Measurements from ENCODE around the gene DGLUCY.
"Not testable (repeated sequence)": the region's sequence is repeated elsewhere in the genome, so short reads cannot be mapped to it uniquely, and the experiment has no call there.

The DGLUCY gene, protein sequence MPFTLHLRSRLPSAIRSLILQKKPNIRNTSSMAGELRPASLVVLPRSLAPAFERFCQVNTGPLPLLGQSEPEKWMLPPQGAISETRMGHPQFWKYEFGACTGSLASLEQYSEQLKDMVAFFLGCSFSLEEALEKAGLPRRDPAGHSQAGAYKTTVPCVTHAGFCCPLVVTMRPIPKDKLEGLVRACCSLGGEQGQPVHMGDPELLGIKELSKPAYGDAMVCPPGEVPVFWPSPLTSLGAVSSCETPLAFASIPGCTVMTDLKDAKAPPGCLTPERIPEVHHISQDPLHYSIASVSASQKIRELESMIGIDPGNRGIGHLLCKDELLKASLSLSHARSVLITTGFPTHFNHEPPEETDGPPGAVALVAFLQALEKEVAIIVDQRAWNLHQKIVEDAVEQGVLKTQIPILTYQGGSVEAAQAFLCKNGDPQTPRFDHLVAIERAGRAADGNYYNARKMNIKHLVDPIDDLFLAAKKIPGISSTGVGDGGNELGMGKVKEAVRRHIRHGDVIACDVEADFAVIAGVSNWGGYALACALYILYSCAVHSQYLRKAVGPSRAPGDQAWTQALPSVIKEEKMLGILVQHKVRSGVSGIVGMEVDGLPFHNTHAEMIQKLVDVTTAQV

DNA sequence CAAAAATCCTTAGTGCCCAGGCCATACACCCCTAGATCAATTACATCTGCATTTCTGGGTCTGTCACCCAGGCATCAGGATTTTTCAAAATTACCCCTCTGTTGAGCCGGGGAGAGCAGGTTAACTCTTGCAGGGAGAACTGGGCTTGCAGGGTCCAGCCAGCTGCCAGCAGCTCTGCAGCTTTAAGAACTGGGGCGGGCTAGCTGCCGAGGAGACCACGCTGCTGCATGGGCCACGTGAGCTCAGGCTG, at the start of gene DGLUCY:
TSS of gene DGLUCY (plus strand) at position 245 of the 250 bp plus-strand sequence. CDS start 46,222 bp downstream, outside the sequence.
- DNase-seq (ENCODE audit: low read depth): no peak

DNA sequence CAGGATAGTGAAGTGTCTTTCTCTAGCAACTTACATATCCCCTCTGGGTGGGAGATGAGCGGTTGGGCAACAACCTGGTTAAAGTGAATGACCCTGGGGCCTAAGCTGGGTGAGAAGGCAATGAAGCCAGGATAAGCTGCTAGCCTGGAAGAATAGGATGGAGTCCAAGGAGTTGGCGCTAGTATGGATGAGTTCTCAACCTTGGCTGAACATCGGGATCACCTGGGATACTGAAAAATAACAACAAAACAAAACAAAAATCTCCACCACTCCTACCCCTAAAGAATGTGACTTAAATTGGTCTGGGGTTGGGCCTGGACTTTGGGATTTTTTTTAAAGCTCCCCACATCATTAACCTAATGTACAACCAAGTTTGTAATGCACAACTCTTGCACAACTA, 48.6 kb upstream of the DGLUCY start:
- DNase-seq (ENCODE audit: low read depth): no peak

DNA sequence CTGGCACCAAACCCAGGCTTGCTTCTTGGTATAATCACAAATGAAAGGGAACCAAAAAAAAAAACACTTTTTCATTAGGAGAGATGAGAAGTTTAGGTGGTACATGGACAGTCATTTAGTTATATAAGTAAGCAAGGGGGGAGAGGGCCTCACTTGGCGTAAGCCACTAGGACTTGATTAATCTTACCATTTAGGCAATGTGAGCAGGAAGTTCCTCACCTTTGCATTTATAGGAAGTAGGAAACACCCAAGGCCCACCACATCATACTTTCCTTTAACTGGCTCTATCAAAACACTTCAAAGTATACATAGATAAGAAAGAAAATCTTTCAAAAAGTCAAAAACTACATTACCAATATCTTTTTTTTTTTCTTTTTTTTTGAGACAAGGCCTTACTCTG, 46.7 kb upstream of the DGLUCY start:
- DNase-seq (ENCODE audit: low read depth): no peak

DNA sequence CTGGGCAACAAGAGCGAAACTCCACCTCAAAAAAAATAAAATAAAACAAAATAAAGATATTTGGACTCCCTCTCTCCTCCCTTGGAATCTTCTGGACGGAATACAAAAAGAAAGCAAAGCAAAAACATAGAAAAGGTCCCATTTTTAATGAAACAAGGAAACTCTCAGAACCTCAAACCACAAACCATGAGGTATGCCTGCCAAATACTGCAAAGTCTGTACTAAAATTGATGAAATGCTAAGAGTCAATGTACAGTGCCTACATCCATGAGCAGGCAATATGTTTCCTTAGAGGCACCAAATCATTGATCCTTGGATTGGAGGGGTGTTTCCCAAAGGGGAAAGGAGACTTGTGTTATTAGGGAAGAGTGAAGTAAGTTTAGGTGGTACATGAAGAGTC, 45.2 kb upstream of the DGLUCY start:
- no peak for DNase-seq (ENCODE audit: low read depth)

DNA sequence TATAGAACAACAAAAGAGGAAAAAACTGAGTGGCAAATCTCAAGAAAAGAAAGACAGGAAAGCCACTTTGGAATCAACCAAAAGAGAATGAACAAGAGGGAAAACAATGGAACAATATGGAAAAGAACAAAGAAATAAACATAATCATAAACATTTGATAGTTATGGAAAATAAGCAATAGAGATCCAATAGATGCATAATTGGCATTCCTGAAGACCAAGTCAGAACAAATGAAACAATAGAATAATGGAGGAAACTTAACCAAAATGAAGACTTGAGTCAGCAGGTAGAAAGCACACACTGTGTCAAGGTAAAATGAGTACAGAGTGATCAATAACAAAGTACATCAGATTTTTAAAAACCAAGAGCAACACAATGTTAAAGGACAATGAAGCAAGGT, 43.3 kb upstream of the DGLUCY start:
- DNase-seq (ENCODE audit: low read depth): no peak

DNA sequence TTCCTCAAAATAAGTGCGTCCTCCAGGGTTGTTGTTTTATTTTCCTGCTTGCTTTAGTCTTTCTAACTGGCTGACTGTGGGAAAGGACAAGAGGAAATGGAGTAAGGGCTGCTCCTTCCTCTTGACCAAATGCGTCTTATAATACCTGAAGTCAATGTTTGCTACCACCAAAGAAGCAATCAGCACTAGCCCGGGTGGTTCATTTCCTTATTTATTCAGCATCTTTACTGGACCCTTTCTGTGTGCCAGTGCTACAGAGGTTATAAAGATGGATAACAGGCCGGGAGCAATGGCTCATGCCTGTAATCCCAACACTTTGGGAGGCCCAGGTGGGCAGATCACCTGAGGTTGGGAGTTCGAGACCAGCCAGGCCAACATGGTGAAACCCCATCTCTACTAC, 38.3 kb upstream of the DGLUCY start:
- no peak for DNase-seq (ENCODE audit: low read depth)

DNA sequence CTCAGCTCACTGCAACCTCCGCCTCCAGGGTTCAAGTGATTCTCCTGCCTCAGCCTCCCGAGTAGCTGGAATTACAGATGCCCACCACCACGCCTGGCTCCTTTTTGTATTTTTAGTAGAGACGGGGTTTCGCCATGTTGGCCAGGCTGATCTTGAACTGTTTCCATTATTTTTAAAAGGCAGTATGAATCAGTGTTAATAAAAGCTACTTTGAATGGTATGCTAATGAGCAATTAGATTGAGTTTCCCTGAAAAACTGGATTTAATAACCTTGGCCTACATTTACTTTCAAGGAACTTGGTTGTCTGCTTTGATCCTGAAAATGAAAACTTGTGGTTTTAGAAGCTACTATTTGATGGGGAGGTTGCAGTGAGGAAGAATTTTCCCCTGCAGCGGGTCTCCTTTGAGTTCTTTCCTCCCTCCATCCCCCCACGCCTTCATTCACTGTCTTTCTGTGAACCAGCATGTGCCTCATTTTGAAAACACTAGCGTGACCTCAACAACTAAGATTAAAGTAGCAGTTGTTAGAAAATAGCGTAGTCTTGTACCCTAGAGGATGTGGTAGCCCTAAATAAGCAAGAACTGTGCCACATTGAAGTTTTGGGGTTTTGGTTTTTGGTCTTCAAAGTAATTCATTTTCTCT, 35.7 kb upstream of the DGLUCY start:
- no peak for DNase-seq (ENCODE audit: low read depth)

DNA sequence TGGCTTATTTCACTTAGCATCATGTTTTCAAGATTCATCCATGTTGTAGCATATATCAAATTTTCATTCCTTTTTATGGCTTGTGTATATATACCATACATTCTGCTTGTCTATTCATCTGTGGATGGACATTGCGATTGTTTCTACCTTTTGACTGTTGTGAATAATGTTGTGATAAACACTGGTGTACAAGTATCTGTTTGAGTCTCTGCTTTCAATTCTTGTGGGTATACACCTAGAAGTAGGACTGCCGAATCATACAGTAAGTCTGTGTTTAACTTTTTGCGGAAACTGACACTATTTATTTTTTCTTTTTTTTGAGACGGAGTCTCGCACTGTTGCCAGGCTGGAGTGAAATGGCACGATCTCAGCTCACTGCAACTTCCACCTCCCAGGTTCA, 33.8 kb upstream of the DGLUCY start:
- DNase-seq (ENCODE audit: low read depth): no peak

DNA sequence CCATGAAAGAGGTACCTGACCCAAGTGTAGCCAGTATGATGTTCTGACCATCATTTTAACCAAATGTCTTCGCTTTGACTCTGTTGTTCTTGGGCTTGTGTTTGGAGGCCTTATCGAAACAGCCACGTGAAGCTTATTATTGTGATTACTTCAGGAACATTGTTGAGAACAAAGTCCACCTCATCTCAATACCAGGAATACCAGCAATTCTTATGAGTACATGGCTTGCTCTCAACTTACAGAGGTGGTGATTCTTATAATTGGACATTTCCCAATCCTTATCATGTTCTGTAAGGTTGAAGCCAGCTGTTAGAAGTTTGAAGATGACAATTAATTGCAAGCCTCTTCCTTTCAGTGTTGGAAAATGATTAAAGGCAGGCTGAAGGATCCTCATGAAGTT, 31.6 kb upstream of the DGLUCY start:
- DNase-seq (ENCODE audit: low read depth): no peak

DNA sequence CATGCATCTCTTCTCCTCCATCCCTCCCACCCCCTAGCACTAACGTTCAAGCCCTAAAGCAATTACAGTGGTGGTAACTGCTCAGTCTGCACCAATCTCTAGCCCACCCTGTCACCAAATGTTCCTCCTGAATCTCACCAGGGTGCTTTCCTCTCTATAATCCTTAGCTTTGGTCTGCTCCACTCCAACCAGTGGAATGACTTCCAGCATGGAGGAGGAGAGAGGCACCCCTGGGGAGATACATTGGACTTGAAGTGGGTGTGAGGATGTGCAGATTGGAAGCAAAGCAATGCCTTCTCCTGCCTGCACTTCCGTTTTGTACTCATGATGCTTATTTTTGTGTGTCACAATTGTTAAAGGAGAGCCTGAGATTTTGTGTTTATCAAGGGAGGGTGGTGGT, 29.4 kb upstream of the DGLUCY start:
- no peak for DNase-seq (ENCODE audit: low read depth)

DNA sequence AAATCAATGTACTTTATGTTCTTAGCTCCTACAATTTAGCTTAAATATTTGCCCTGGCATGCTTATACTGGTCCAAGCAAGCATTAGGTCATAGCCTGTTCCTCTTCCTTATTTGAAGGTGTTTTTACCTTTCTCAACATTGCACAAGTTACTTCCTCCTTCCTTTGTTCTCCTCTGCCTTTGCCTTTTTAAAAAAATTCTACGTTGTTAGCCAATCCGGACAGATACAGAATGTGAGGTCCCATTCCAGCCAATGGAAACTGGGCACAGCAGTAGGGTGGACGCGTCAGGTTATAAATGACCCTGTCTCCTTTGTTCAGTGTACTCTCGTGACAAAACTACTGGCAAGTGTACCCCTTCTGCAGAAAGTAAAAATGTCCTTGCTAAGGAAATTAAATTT, 26.4 kb upstream of the DGLUCY start:
- DNase-seq (ENCODE audit: low read depth): not testable (repeated sequence)

DNA sequence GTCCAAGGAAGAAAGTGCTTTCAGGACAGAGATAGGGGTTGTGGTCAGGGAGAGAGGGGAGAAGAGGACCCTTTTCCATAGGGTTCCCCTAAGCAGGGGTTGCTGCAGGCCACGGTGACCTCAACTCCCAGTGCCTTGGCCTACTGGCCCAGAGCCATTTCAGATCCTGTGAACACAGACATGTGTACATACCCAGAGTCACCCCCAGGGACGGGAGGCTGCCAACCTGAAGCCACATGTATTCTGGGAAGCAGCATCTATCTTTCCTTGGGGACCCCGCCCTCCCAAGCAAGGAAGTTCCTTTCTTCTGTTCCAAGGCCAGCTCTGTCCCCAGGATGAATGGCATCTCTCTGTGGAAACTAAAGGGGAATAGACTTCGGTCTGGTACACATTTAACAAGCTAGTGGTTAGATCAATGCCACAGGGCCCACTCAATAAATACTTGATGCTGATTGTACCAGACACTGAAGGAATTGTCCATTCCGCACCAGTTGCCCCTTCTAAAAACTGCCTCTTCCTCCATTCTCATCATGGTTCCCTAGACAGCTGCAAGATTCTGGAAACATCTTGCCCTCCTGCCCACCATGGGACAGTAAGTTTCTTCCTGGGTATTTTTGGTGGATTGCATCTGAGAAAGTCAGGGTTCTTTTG, 25.2 kb upstream of the DGLUCY start:
- no peak for DNase-seq (ENCODE audit: low read depth)

DNA sequence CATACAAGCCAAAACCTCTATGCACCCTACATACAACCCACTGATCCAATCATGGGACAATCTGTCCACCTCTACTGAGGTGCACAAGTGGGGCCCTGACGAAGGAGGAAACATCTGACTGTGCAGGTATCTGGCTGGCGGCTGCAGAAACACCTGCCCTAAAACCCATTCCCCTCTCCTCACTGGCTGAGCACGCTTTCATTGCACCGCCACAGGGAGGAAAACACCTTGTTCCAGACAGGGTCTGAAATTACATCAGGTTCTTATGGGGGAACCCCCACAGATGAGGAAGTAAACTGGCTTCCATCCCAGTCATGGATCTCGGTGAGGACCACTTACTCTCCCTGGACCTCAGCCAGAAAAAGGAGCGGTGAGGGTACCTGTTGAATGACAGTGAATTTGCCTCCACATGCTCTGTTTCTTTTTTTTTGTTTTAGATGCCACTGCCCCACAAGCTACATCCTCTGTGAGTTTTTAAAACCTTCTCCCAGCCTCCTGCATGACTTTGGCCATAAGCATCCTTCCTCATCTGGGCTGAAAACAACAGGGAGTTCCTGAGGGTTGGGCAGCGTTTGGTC, 23.8 kb upstream of the DGLUCY start:
- no peak for DNase-seq (ENCODE audit: low read depth)

DNA sequence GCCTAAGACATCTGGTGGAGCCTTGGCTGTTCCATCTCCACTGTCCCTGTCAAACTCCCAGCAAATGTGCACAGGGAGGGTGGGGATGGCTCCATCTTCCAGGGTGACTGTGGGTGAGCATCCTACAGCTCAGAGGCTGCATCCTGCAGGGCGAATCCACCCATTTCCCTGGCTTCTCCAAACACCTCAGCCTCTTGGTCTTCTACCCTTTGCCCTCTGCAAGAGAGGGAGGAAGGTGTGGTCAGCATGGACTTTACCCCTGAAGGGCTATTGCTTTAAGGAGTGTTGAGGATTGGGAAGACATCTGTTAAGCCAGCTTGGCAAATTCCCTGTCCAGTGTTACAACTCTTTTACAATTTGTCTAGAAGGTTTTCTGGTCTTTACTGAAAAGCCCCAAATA, 23.1 kb upstream of the DGLUCY start:
- DNase-seq (ENCODE audit: low read depth): no peak

DNA sequence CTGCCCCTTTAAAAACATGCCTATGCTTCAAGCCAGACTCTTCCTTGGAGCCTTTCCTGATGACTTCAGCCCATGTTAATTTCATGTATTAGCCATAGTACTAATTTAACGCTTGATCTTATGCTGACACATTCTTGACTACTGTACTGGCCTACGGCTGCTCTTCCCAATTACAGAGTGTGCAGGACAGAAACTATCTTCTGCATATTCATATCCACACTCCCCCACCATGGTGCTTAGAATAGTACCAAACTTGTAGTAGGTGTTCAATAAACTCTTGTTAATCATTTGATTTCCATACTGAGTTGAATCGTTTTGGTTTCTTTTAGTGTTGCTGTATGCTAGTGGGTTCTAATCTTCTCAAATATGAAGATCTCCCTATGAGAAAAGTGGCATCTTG, 21.8 kb upstream of the DGLUCY start:
- DNase-seq (ENCODE audit: low read depth): no peak

DNA sequence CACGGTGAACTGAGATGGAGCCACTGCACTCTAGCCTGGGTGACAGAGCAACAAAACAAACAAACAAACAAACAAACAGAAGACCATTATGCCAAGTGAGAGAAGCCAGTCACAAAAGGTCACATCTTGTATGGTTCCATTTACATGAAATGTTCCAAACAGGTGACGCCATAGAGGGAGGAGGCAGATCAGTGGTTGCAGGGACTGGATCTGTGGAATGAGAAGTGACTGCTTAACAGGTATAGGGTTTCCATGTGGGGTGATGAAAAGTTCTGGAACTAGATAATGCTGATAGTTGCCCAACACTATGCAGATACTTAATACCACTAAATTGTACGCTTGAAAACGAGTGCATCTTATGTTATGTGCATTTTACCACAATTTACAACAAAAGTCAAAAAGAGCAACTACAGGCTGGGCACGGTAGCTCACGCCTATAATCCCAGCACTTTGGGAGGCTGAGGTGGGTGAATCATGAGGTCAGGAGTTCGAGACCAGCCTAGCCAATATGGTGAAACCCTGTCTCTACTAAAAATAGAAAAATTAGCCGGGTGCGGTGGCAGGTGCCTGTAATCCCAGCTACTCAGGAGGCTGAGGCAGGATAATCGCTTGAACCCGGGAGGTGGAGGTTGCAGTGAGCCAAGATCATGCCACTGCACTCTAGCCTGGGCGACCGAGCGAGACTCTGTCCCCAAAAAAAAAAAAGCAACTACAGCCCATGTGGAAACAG, 20.0 kb upstream of the DGLUCY start:
- not testable (repeated sequence) for DNase-seq (ENCODE audit: low read depth)

DNA sequence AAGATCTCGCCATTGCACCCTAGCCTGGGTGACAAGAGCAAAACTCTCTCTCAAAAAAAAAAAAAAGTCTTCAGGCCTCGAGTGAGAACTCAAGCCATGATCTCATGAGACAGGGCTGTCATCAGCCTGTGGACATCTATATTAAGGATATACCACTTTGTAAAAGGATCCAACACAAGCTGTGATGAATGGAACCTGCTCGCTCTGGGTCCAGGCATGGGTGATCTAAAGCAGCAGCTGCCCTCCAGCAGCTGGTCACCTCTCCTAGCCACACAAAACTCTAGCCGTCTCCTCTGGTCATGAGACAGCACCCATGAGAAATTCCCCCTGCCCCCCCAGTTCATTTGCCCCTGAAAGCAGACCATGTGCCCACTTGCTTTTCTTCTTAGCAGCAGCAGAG, 19.1 kb upstream of the DGLUCY start:
- no peak for DNase-seq (ENCODE audit: low read depth)

DNA sequence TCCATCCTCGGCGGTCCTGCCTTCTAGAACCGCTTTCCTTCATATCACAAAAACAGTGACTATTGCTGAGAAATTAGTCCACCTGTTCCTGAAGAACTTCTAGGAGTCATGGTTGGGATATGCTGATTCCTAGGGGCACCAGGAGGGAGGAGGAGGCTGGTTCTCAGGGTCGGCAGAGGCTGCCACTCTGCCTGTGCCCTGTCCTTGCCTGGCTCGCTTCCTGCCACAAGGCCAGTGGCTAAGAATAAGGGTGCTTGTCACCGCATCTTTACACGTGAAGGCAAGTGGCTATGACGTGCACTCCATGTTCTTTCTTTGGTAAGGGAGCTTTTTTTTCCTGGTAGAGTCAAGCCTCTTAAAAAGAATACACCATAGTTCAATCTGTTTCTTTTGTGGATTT, 18.7 kb upstream of the DGLUCY start:
- no peak for DNase-seq (ENCODE audit: low read depth)

DNA sequence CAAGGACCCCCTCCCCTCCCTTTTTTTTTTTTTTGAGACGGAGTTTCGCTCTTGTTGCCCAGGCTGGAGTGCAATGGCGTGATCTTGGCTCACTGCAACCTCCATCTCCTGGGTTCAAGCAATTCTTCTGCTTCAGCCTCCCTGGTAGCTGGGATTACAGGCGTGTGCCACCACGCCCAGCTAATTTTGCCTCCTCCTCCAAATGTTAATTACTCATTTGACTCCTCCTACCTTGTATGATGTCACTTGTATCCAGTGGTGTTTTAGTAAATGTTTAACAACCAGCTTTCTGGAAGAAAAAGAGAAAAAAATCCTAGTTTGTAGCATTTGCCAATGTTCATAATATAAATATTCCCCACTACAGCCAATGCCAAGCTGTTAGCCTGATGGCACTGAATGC, 16.2 kb upstream of the DGLUCY start:
- DNase-seq (ENCODE audit: low read depth): not testable (repeated sequence)

DNA sequence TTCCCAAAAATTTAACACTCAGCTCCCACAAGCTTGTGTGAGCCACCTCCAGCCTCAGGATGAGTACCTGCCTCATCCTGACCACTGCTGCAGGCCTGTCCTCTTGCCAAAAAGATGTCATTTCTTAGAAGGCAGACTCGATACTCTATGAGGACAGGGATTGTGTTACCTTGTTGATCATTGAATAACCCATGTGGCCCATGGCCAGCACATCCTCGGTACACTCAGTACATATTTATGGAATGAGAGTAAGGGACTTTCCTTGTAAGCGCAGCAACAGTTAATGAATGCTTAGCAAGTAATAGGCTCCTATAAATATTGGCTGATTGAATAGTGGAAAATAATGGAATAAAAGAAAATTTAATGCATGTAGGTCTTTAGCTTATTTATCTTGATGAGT, 15.3 kb upstream of the DGLUCY start:
- no peak for DNase-seq (ENCODE audit: low read depth)

DNA sequence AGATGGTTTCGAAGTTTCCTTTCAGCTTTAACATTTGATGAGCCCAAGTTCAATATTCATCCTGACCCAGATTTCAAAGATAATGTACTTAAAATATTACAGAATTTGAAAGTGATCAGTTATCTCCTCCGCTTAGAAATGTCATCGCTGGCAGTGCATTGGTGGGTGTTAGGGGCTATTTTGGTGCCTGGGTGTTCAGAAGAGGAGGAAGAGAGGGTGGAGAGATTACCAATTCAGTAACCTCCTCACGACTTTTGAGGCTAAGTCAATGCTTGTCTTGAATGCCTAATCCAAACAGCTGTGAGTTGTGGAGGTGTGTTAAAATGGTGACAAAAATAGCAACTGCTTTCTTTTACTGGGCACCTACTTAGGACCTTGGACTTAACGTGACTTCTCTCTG, 13.8 kb upstream of the DGLUCY start:
- no peak for DNase-seq (ENCODE audit: low read depth)

DNA sequence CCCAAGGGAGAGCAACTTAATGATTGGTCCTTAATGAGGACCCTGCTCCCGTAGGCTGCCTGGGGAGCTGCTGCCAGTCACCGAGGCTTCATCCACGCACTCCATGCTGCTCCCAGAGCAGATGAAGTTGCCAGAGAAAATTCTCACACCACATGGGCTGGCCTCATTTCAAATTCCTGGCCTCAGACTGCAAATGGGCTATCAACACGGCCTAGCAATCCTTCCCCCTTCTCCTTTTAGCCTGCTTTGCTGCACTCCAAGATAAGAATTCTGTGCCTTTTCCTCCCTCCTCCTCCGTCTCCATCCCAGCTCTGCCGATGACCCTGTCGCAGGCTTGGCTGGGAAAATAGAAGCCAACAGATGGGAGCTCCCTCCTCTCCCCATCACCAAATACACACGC, 10.8 kb upstream of the DGLUCY start:
- DNase-seq (ENCODE audit: low read depth): no peak

Data from activated T-cell treated with anti-CD3 and anti-CD28 coated beads for 1 hour (primary cell).